ENCODE results near the gene IRGM. TPM values are rescaled to one million over a fixed set of nuclear protein-coding genes. Genes with fewer than 3 reads are reported as not detected.

IRGM gene
- total and polyA plus RNA-seq, 2 of the 8 experiments (the other 6 are each of a cell fraction or from before 2014, with no cell fraction given) = 0.11 TPM; not detected in 1

DNA sequence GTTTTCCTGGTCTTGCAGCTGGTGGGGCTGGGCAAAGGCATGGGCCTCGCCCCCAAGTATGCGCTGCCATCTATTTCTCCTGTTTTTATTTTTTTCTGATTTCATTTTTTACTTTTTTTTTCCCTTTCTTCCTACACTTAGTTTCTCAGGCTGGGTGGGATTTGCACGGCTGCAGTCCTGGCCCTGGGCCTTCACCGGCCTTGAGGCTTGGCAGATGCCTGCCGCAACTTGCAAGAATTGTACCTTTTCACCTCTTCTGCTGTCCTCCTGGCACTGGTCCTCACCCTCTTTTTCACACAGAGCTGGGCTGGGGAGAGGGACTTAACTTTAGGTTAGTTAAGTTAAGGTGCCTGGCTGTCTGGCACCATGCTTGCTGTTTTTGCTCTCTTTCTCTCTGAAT lies 10.3 kb upstream of the IRGM start (continued):
- TF ChIP-seq SP4 (IDR thresholded peaks at IDR 0.05; ENCODE audit: low read length) (no peak), ZNF274 (IDR thresholded peaks at IDR 0.05; ENCODE audit: borderline replicate concordance, extremely low read depth, low read length) (no peak), SAP30 (IDR thresholded peaks at IDR 0.05; ENCODE audit: insufficient read depth, insufficient replicate concordance, low read length) (no peak), JUND (IDR thresholded peaks at IDR 0.05; ENCODE audit: low read length) (no peak)
- TF ChIP-seq, protein P1, sequence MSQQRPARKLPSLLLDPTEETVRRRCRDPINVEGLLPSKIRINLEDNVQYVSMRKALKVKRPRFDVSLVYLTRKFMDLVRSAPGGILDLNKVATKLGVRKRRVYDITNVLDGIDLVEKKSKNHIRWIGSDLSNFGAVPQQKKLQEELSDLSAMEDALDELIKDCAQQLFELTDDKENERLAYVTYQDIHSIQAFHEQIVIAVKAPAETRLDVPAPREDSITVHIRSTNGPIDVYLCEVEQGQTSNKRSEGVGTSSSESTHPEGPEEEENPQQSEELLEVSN (IDR thresholded peaks at IDR 0.05) = no peak

Measured in H1 (cell line).